SW480 (cell line): Measurements from ENCODE around the gene ISLR.

Experiments
- DNase-seq: peaks from one replicate; pipeline ENCODE4 v3.0.0-alpha.2; 2016; ENCODE audit warnings: low spot score

Gene ISLR

GRCh38 chr15:74173380-74174218, at the start of gene ISLR:
ISLR (plus strand) TSS chr15:74173710; CDS start chr15:74174859, 1,149 bp downstream.
- peak; percentile 17 for DNase-seq

DNA sequence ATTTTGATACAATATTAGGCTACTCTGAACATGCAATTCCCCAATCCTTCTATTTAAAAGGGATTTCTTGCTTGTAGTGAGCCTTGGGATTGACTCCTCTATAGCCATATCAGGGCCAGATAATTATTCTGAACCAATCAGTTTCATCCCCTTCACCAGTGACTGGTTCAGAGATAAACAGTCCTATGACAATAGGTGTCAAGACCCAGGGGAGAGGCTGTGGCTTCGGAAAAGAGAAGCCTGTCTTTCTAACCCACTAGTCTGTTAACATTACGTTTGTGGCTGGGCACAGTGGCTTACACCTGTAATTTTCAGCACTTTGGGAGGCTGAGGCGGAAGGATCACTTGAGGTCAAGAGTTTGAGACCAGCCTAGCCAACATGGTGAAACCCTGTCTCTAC, 49.3 kb upstream of the ISLR start:
- DNase-seq = no peak

- no peak for DNase-seq
Measured at GRCh38 chr15:74124759-74125158, 48.8 kb upstream of the ISLR start.

- peak; percentile 83 for DNase-seq
Measured at GRCh38 chr15:74127255-74127953, 46.1 kb upstream of the ISLR start.

DNA sequence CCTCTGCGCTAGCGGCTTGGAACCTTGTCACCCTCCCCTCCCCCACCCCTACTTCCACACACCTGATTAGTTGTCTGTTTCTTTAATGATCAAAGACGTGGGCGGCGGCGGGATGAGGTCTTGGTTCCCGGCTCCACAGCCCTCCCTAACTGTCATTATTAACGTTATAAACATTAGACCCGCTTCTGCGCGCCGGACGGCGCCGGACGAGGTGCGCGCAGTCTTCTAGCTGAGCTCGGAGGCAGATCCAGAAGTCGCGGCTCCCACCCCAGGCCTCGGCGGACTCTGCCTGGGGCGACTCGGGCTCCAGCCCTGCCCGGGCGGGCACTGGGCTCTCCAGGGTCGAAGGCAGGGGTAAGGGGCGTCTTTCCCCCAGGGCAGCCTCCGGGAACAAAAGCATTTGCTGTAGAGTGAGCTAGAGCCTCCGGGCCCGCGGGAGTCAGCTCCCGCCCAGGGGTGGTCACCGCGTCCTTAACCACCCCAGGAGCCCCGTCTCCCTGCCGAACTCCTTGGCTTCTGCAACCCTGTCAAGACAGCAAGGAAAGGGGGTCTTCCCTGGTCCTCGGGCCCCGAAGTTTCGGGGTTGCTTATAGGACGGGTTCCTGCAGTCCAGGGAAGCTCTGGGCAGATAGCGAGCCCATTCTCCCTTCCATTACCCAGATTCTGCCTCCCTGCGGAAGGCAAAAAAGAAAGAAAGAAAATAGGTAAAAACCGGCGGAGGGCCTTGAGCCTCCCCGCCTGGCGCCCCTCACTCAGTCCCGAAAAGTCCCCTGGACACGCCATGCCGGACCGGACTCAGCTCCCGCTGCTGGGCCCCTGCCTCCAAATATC, 45.3 kb upstream of the ISLR start:
- DNase-seq = no peak

GRCh38 chr15:74128785-74129585, 44.5 kb upstream of the ISLR start:
- no peak for DNase-seq

GRCh38 chr15:74129586-74130154, 43.8 kb upstream of the ISLR start:
- DNase-seq = no peak

DNA sequence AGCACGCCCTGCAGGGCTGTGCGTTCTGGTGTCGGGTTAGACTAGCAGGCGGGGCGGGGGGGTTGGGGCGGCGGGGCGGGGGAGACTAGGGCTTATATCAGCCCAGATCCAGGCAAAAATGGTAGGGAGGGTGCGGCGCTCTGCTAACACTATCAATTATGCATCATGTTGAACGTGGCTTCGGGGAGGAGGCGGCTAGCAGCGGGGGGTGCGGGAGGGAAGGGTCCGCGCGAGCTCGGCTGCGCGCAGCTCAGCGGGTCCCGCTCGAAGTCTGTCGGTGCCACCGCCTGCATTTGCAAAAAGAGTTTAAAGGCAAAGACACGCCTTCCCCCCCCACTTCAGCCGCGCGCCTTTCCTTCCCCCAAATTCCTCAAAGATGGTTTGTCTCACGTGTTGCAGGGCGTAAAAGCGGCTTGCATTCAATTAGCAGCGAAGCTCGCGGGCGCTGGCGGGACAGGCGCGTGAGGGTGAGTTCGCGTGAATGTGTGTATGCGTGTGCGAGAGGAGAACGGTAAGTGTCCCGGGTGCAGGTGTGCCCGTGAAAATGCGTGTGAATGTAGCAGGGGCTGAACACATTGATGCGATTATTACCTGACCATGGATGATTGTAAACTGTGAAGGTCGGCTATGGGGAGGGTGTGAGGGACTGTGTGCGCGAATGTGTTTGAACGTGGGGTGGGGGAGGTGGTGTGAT, 43.2 kb upstream of the ISLR start, which contains the start of gene ISLR2:
ISLR2 (plus strand) TSS at position 432 of the 694 bp plus-strand sequence. CDS start 2,169 bp downstream, outside the sequence.
- DNase-seq = no peak

DNA sequence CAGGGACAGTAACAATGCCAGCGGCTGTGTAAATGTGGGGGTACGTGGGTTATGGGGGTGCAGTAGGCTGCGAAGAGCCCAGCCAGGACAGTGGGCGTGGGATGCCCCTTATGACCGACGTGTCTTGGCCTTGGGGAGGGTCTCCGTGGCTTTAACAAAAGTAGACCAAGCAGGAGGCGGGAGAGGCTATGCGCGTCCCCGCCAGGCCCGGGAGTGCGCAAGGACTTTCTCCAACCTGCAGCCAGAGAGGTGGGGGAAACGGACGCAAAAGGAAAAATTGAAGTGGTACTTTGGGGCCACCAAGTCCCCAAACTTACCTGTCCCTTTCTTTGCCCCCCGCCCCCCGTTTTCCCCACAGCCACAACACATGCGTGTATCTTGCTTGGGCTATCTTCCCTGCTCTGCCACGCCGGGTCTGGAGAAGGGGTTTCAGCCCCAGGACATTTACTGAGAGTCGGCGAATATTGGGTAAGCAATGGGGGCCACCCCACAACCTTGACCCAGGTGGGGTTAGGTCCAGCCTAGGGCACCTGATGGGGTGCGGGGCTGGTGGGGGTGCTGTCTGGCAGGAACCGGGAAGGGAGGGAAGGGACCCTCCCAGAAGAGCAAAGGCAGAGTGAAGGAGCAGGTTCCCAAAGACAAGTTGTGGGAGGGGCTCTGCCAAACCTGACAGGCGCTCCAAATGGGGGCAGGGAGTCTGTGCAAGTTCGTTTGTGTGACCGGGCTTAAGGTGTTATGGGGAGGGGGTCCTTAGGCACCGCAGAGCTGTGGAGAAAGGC, 42.5 kb upstream of the ISLR start:
- DNase-seq = no peak

- DNase-seq = no peak
Measured at GRCh38 chr15:74131628-74132413, 41.7 kb upstream of the ISLR start.

DNA sequence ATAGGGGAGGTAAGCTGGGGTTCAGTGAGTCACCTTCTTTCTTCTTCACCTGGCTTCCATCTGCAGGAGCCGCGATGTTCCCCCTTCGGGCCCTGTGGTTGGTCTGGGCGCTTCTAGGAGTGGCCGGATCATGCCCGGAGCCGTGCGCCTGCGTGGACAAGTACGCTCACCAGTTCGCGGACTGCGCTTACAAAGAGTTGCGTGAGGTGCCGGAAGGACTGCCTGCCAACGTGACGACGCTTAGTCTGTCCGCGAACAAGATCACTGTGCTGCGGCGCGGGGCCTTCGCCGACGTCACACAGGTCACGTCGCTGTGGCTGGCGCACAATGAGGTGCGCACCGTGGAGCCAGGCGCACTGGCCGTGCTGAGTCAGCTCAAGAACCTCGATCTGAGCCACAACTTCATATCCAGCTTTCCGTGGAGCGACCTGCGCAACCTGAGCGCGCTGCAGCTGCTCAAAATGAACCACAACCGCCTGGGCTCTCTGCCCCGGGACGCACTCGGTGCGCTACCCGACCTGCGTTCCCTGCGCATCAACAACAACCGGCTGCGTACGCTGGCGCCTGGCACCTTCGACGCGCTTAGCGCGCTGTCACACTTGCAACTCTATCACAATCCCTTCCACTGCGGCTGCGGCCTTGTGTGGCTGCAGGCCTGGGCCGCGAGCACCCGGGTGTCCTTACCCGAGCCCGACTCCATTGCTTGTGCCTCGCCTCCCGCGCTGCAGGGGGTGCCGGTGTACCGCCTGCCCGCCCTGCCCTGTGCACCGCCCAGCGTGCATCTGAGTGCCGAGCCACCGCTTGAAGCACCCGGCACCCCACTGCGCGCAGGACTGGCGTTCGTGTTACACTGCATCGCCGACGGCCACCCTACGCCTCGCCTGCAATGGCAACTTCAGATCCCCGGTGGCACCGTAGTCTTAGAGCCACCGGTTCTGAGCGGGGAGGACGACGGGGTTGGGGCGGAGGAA, 40.5 kb upstream of the ISLR start:
- no peak for DNase-seq

GRCh38 chr15:74133694-74134386, 39.7 kb upstream of the ISLR start:
- DNase-seq = no peak

DNA sequence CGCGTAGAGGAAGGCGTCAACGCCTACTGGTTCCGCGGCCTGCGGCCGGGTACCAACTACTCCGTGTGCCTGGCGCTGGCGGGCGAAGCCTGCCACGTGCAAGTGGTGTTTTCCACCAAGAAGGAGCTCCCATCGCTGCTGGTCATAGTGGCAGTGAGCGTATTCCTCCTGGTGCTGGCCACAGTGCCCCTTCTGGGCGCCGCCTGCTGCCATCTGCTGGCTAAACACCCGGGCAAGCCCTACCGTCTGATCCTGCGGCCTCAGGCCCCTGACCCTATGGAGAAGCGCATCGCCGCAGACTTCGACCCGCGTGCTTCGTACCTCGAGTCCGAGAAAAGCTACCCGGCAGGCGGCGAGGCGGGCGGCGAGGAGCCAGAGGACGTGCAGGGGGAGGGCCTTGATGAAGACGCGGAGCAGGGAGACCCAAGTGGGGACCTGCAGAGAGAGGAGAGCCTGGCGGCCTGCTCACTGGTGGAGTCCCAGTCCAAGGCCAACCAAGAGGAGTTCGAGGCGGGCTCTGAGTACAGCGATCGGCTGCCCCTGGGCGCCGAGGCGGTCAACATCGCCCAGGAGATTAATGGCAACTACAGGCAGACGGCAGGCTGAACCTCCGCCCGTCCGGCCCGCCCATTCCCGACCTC, 39.0 kb upstream of the ISLR start:
- DNase-seq = no peak

- DNase-seq = no peak
Measured at GRCh38 chr15:74135041-74135565, 38.4 kb upstream of the ISLR start.

DNA sequence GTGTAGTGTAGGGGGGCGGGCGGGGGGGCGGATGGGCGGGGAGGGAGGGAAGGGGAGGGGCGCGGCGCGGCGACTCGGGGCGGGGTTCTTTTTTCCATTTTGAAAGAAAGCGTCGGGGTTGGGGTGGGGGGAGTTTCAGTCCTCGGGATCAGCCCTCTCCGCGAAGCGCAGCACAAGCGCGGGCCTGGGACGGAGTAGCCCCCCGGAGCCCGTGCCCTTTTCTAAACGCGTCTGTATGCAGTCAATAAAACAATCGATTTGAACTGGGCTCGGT, 37.0 kb upstream of the ISLR start:
- no peak for DNase-seq

DNA sequence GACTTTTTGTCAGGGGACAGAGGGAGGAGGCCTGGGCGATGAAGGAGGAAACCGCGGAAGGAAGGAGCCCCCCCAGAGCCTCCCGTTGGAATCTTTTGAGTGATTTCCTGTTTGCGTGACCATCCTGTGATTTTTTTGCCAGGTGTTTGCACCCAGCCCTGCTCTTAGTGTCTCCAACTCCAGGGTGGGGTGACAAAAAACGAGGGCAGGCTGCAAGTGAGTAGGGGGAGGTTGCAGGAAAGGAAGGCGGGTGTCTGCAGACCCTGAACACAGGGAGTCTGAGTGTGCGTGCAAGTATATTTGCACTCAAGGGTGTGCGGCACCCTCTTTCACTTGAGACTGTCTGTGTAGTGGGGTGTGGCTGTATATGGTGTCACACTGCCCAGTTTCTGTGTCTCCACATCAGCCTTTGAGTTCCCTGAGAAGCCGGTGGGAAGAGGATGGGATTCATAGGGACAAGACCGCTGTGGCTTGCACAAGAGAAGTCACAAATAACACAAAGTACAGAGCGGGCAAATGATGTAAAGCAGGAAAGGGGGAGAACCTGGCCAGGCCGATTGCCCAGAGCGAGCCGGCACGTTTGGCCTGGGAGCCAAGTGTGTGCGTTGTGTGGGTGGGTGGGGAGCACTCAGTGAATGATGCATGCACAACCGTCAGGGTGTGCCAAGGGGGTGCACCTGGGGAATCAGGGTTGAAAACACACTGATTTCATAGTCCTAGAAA, 36.5 kb upstream of the ISLR start:
- DNase-seq = no peak
